HEK293 (cell line): ENCODE results near the gene VEZT.
"Not testable (repeated sequence)": the region's sequence is repeated elsewhere in the genome, so short reads cannot be mapped to it uniquely, and the experiment has no call there.

ENCODE experiments used
- HOXA7 ChIP-seq: sonication (generic); formaldehyde crosslinking; IDR thresholded peaks from 2 replicates; pipeline ENCODE4 v1.8.1; 2022; ENCODE audit warnings: missing genetic modification reagents, borderline replicate concordance
- HOXC10 ChIP-seq: sonication (generic); formaldehyde crosslinking; IDR thresholded peaks from 2 replicates; pipeline ENCODE4 v1.8.1; 2023; ENCODE audit warnings: mild to moderate bottlenecking, missing genetic modification reagents
- ZFP3 ChIP-seq: fragments of 450-650 bp; formaldehyde crosslinking; IDR thresholded peaks from 2 replicates; pipeline ENCODE4 v1.5.1; 2016; ENCODE audit warnings: low read depth, missing biosample characterization, missing genetic modification characterization
- ZNF112 ChIP-seq: fragments of 450-650 bp; formaldehyde crosslinking; IDR thresholded peaks from 2 replicates; pipeline ENCODE4 v1.5.0; 2017; ENCODE audit warnings: missing biosample characterization, missing genetic modification characterization
- ZNF175 ChIP-seq: fragments of 450-650 bp; formaldehyde crosslinking; IDR thresholded peaks from 2 replicates; pipeline ENCODE4 v1.5.1; 2016; ENCODE audit warnings: missing biosample characterization, missing genetic modification characterization
- ZNF449 ChIP-seq: fragments of 450-650 bp; formaldehyde crosslinking; IDR thresholded peaks from 2 replicates; pipeline ENCODE4 v1.5.1; 2017; ENCODE audit warnings: missing biosample characterization, mild to moderate bottlenecking, missing genetic modification characterization, moderate library complexity
- ZNF639 ChIP-seq: fragments of 450-650 bp; formaldehyde crosslinking; IDR thresholded peaks from 2 replicates; pipeline ENCODE4 v1.5.1; 2016; ENCODE audit warnings: missing biosample characterization, missing genetic modification characterization
- TF ChIP-seq, protein P1 (sequence below): fragments of 450-650 bp; formaldehyde crosslinking; IDR thresholded peaks from 2 replicates; pipeline ENCODE4 v1.5.1; 2016; ENCODE audit warnings: missing biosample characterization, missing genetic modification characterization
- TF ChIP-seq, protein P2 (sequence below): fragments of 450-650 bp; formaldehyde crosslinking; IDR thresholded peaks from 2 replicates; pipeline ENCODE4 v1.5.0; 2017; ENCODE audit warnings: missing biosample characterization, missing genetic modification characterization, borderline replicate concordance

- TF ChIP-seq ZFP3 (tag by site-specific recombination); ZNF449; HOXC10; ZNF112 (tag by site-specific recombination); HOXA7 (CRISPR knock-in tag); ZNF175; ZNF639 (tag by site-specific recombination): not testable (repeated sequence)
- TF ChIP-seq, protein P1, sequence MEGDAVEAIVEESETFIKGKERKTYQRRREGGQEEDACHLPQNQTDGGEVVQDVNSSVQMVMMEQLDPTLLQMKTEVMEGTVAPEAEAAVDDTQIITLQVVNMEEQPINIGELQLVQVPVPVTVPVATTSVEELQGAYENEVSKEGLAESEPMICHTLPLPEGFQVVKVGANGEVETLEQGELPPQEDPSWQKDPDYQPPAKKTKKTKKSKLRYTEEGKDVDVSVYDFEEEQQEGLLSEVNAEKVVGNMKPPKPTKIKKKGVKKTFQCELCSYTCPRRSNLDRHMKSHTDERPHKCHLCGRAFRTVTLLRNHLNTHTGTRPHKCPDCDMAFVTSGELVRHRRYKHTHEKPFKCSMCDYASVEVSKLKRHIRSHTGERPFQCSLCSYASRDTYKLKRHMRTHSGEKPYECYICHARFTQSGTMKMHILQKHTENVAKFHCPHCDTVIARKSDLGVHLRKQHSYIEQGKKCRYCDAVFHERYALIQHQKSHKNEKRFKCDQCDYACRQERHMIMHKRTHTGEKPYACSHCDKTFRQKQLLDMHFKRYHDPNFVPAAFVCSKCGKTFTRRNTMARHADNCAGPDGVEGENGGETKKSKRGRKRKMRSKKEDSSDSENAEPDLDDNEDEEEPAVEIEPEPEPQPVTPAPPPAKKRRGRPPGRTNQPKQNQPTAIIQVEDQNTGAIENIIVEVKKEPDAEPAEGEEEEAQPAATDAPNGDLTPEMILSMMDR (tag by site-specific recombination), result not testable (repeated sequence)
- TF ChIP-seq, protein P2, sequence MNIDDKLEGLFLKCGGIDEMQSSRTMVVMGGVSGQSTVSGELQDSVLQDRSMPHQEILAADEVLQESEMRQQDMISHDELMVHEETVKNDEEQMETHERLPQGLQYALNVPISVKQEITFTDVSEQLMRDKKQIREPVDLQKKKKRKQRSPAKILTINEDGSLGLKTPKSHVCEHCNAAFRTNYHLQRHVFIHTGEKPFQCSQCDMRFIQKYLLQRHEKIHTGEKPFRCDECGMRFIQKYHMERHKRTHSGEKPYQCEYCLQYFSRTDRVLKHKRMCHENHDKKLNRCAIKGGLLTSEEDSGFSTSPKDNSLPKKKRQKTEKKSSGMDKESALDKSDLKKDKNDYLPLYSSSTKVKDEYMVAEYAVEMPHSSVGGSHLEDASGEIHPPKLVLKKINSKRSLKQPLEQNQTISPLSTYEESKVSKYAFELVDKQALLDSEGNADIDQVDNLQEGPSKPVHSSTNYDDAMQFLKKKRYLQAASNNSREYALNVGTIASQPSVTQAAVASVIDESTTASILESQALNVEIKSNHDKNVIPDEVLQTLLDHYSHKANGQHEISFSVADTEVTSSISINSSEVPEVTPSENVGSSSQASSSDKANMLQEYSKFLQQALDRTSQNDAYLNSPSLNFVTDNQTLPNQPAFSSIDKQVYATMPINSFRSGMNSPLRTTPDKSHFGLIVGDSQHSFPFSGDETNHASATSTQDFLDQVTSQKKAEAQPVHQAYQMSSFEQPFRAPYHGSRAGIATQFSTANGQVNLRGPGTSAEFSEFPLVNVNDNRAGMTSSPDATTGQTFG (tag by site-specific recombination), result not testable (repeated sequence)
These were observed 20.6 kb upstream of the VEZT start for GRCh38 chr12:95196875-95197569.
